Measurements from ENCODE around the gene ABHD14A.

DNA sequence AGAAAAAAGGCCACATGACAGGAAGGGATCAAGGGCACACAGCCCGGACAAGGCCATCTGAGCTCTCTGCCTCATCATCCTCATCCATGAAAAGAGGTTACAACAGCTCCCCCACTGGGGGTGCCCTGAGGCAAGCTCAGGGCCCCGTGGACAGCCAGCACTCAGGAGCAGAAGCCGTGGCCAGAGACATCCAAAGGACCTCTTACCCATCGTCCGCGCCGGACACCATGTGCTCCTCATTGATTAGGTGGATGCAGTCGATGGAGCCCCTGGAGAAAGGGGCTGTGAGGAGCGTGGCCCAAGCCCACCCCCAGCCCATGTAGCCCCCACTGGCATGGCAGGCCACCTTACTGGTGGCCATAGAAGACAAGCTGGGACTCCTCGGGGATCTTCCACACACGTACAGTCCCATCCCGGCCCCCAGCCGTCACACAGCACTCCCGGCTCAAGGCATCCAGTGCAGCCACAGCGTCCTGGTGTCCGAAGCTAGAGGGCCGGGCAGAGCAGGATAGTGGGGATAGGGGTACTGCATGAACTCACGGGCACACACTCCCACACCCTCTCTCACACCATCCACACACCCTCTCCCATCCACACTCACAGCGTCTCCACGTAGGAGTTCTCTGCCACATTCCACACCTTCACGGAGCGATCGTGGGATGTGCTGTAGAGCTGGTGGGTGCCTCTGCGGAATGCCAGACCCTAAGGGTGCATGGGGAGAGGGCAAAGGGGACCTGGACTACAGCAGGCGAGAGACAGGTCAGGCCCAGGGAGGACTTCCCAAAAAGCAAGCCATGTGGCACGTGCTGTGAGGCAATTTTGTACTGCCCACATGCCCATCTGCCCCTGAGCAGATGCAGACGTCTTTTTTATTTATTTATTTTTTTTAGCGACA lies 39.6 kb upstream of the ABHD14A start:
- TF ChIP-seq EZH2 (IDR thresholded peaks at IDR 0.05), result no peak
- no peak for TF ChIP-seq POLR2AphosphoS5 (IDR thresholded peaks at IDR 0.05; ENCODE audit: borderline replicate concordance, low read depth, low read length)

Data from SK-N-MC (cell line).